Parathyroid adenoma (tissue), 2 donors: ENCODE data around the gene HFM1.
"Not testable (repeated sequence)": the region's sequence is repeated elsewhere in the genome, so short reads cannot be mapped to it uniquely, and the experiment has no call there.

ENCODE experiments used
- H2AFZ ChIP-seq: fragments of 300-600 bp; sonication (generic); one replicate; pipeline ENCODE4 v1.7.0; 2017; ENCODE audit warnings: antibody characterized with exemption, mild to moderate bottlenecking
- H3K27ac ChIP-seq: fragments of 300-600 bp; sonication (generic); one replicate; pipeline ENCODE4 v1.7.0; 2017
- H3K27me3 ChIP-seq: fragments of 300-600 bp; sonication (generic); one replicate; pipeline ENCODE4 v1.7.0; 2017; ENCODE audit warnings: low read length; ENCODE audit not compliant: control insufficient read depth, insufficient read depth
- H3K36me3 ChIP-seq: fragments of 300-600 bp; sonication (generic); one replicate; pipeline ENCODE4 v1.7.0; 2017; ENCODE audit warnings: low read length; ENCODE audit not compliant: control insufficient read depth, insufficient read depth
- H3K4me1 ChIP-seq: fragments of 300-600 bp; sonication (generic); one replicate; pipeline ENCODE4 v1.7.0; 2017; ENCODE audit warnings: control low read depth
- H3K4me2 ChIP-seq: fragments of 300-600 bp; sonication (generic); one replicate; pipeline ENCODE4 v1.7.0; 2017; ENCODE audit warnings: low read length
- H3K4me3 ChIP-seq: fragments of 300-600 bp; sonication (generic); one replicate; pipeline ENCODE4 v1.7.0; 2017; ENCODE audit warnings: low read depth, low read length
- H3K79me2 ChIP-seq: fragments of 300-600 bp; sonication (generic); one replicate; pipeline ENCODE4 v1.7.0; 2017; ENCODE audit warnings: control low read depth
- H3K9ac ChIP-seq: fragments of 300-600 bp; sonication (generic); one replicate; pipeline ENCODE4 v1.7.0; 2017; ENCODE audit warnings: mild to moderate bottlenecking
- H3K9me3 ChIP-seq: fragments of 300-600 bp; sonication (generic); one replicate; pipeline ENCODE4 v1.7.0; 2017; ENCODE audit warnings: low read length; ENCODE audit not compliant: control insufficient read depth
- CTCF ChIP-seq: fragments of 300-600 bp; sonication (generic); IDR thresholded peaks from one replicate; pipeline ENCODE4 v1.7.0; 2017; ENCODE audit warnings: antibody characterized with exemption, mild to moderate bottlenecking
- donor health status: primary hyperparathyroidism.

The HFM1 gene

GRCh38 chr1:91286259-91286961 lies 118.2 kb downstream of the HFM1 start:
- not testable (repeated sequence) for H3K36me3 ChIP-seq, H3K27me3 ChIP-seq, H3K4me1 ChIP-seq, H3K79me2 ChIP-seq, H3K27ac ChIP-seq, H2AFZ ChIP-seq, H3K4me2 ChIP-seq, H3K9me3 ChIP-seq, H3K4me3 ChIP-seq, H3K9ac ChIP-seq

GRCh38 chr1:91283421-91283726 lies 121.3 kb downstream of the HFM1 start:
- no peaks in the 10 kb centered on the region for H3K4me1 ChIP-seq
- H3K9ac ChIP-seq: no peak overlapping the region
- no peaks in the 10 kb centered on the region for H3K36me3 ChIP-seq
- H3K27ac ChIP-seq: no peak overlapping the region
- H3K9me3 ChIP-seq: no peaks in the 10 kb centered on the region
- no peaks in the 10 kb centered on the region for H3K27me3 ChIP-seq
- no peaks in the 10 kb centered on the region for H3K79me2 ChIP-seq
- no peak overlapping the region for H3K4me3 ChIP-seq
- no peak overlapping the region for H3K4me2 ChIP-seq
- TF ChIP-seq CTCF: no peak
- no peak overlapping the region for H2AFZ ChIP-seq

- no peak overlapping the region for H3K4me2 ChIP-seq
- H3K4me3 ChIP-seq: no peak overlapping the region
- no peaks in the 10 kb centered on the region for H3K36me3 ChIP-seq
- no peaks in the 10 kb centered on the region for H3K9me3 ChIP-seq
- no peaks in the 10 kb centered on the region for H3K79me2 ChIP-seq
- H3K27me3 ChIP-seq: no peaks in the 10 kb centered on the region
- H2AFZ ChIP-seq: no peak overlapping the region
- no peak overlapping the region for H3K27ac ChIP-seq
- no peak overlapping the region for H3K9ac ChIP-seq
- peak; percentile 65 for TF ChIP-seq CTCF
- no peaks in the 10 kb centered on the region for H3K4me1 ChIP-seq
These were observed 121.8 kb downstream of the HFM1 start for GRCh38 chr1:91282695-91283420.

GRCh38 chr1:91281782-91282181 lies 122.9 kb downstream of the HFM1 start:
- Histone ChIP-seq H3K9ac (no peak overlapping the region), H2AFZ (no peak overlapping the region), H3K79me2 (no peaks in the 10 kb centered on the region), H3K27ac (no peak overlapping the region), H3K4me2 (no peak overlapping the region), H3K4me3 (no peak overlapping the region), H3K4me1 (no peaks in the 10 kb centered on the region), H3K27me3 (no peaks in the 10 kb centered on the region), H3K36me3 (no peaks in the 10 kb centered on the region), H3K9me3 (no peaks in the 10 kb centered on the region)
- no peak for TF ChIP-seq CTCF

- H3K9ac ChIP-seq: no peak overlapping the region
- H3K4me1 ChIP-seq: no peaks in the 10 kb centered on the region
- no peak for TF ChIP-seq CTCF
These were observed 125.9 kb downstream of the HFM1 start for GRCh38 chr1:91278754-91279153.

More at GRCh38 chr1:91278754-91279153, 125.9 kb downstream of the HFM1 start:
- H3K4me3 ChIP-seq: no peak overlapping the region
- no peaks in the 10 kb centered on the region for H3K79me2 ChIP-seq
- no peaks in the 10 kb centered on the region for H3K27me3 ChIP-seq
- no peaks in the 10 kb centered on the region for H3K9me3 ChIP-seq
- no peaks in the 10 kb centered on the region for H3K36me3 ChIP-seq
- no peak overlapping the region for H2AFZ ChIP-seq
- no peak overlapping the region for H3K4me2 ChIP-seq
- no peak overlapping the region for H3K27ac ChIP-seq
